GM19238 (cell line): ENCODE data around the gene SUOX.
"Not testable (repeated sequence)": the region's sequence is repeated elsewhere in the genome, so short reads cannot be mapped to it uniquely, and the experiment has no call there.

ENCODE experiments used
- DNase-seq: peaks from one replicate; pipeline ENCODE4 v3.0.0; 2011; ENCODE audit warnings: low spot score; ENCODE audit not compliant: insufficient read length

The SUOX gene

DNA sequence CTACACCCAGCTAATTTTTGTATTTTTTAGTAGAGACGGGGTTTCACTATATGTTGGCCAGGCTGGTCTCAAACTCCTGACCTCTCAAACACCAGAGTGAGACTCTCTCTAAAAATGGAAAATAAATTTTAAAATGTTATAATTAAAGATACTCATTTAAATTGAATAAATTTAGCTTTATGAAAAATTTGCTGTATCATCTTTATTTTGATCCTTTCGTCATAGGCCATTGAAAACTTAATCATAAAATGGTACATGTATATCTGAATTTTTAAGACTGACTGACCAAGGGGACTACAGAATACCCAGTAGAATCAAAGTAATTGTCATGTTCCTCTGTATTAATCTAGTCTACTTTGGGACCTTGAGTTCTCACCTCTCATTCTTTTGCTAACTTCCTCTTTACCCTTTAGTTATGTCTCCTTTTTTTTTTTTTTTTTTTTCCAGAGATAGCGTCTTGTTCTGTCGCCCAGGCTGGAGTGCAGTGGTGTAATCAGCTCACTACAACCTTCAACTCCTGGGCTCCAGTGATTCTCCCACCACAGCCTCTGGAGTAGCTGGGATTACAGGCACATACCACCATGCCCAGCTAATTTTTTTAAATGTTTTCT is 13.7 kb upstream of the SUOX start:
- no peak for DNase-seq

DNA sequence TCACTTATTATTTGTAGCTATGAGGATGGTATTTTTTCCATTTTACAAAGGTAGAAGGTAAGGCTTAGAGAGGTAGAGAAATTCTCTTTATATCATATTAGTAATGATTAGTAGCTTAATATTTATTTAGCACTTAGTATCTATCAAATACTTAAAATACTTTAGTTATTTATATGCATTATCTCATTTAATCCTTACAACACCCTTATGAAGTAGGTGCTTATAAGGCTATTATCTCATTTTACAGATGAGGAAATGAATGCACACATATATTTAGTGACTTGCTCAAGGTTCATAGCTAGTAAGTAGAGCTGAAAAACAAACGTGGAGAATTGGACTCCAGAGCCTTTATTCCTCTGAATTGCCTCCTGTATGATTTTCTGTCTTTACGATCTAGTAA is 12.2 kb upstream of the SUOX start:
- DNase-seq = no peak

DNA sequence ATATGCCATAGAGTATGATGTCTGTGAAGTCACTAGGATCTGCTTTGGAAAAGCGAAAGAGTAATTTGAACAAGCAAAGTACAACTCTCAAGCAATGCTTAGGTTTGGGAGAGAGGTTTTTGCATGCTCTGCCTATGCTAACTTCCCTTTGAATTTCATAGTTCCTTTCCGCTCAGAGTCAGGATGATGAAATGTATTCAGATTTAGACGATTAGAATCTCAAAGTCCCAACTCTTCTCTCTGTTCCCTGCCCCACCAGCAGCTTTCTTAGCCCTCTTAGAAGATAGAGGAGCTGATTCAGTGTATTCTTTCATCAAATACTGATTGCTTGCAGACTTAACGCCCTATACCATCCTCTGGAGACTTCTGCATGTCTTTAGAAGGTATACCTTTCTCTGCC is 11.7 kb upstream of the SUOX start:
- no peak for DNase-seq

GRCh38 chr12:55985976-55986375 is 11.1 kb upstream of the SUOX start:
- not testable (repeated sequence) for DNase-seq

DNA sequence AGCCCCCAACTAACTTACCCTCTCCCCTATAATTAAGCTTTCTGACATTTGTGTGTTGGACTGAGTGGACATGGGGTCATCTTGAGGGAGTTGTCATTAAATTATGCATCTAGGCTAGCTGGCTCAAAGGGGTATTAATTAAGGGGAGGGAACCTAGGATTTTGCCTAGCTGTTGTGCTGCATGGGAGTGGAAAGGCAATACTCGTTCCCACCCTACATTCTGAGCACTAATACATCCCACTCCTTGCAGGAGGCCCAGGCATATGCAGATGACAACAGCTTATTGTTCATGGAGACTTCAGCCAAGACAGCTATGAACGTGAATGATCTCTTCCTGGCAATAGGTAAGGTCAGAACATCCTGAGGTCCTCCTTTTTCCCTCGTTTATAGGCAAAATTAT is 6.0 kb upstream of the SUOX start:
- DNase-seq = no peak

GRCh38 chr12:55993230-55993853 is 3.7 kb upstream of the SUOX start:
- DNase-seq = no peak

- no peak for DNase-seq
These were observed 1.7 kb upstream of the SUOX start for GRCh38 chr12:55995366-55995765.

GRCh38 chr12:55996201-55996714 is 818 bp upstream of the SUOX start:
- peak; percentile 45 for DNase-seq

GRCh38 chr12:55997535-55997859 is 421 bp downstream of the SUOX start:
- no peak for DNase-seq

DNA sequence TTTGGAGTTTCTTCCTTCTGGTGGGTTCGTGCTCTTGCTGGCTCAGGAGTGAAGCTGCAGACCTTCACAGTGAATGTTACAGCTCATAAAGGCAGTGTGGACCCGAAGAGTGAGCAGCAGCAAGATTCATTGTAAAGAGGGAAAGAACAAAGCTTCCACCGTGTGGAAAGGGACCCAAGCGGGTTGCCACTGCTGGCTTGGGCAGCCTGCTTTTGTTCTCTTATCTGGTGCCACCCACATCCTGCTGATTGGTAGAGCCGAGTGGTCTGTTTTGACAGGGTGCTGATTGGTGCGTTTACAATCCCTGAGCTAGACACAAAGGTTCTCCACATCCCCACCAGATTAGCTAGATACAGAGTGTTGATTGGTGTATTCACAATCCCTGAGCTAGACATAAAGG is 2.4 kb downstream of the SUOX start:
- DNase-seq = not testable (repeated sequence)

DNA sequence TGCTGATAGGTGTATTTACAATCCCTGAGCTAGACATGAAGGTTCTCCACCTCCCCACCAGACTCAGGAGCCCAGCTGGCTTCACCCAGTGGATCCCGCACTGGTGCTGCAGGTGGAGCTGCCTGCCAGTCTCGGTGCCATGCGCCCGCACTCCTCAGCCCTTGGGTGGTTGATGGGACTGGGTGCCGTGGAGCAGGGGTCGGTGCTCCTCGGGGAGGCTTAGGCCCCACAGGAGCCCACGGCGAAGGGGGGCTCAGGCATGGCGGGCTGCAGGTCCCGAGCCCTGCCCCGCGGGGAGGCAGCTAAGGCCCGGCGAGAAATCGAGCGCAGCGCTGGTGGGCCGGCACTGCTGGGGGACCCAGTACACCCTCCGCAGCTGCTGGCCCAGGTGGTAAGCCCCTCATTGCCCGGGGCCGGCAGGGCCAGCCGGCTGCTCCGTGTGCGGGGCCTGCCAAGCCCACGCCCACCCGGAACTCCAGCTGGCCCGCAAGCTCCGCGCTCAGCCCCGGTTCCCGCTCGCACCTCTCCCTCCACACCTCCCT is 3.0 kb downstream of the SUOX start:
- DNase-seq = not testable (repeated sequence)

GRCh38 chr12:56001487-56002100 is 4.5 kb downstream of the SUOX start:
- DNase-seq = no peak

GRCh38 chr12:56003376-56003775 is 6.3 kb downstream of the SUOX start:
- not testable (repeated sequence) for DNase-seq

GRCh38 chr12:56004211-56004610 is 7.1 kb downstream of the SUOX start:
- no peak for DNase-seq

DNA sequence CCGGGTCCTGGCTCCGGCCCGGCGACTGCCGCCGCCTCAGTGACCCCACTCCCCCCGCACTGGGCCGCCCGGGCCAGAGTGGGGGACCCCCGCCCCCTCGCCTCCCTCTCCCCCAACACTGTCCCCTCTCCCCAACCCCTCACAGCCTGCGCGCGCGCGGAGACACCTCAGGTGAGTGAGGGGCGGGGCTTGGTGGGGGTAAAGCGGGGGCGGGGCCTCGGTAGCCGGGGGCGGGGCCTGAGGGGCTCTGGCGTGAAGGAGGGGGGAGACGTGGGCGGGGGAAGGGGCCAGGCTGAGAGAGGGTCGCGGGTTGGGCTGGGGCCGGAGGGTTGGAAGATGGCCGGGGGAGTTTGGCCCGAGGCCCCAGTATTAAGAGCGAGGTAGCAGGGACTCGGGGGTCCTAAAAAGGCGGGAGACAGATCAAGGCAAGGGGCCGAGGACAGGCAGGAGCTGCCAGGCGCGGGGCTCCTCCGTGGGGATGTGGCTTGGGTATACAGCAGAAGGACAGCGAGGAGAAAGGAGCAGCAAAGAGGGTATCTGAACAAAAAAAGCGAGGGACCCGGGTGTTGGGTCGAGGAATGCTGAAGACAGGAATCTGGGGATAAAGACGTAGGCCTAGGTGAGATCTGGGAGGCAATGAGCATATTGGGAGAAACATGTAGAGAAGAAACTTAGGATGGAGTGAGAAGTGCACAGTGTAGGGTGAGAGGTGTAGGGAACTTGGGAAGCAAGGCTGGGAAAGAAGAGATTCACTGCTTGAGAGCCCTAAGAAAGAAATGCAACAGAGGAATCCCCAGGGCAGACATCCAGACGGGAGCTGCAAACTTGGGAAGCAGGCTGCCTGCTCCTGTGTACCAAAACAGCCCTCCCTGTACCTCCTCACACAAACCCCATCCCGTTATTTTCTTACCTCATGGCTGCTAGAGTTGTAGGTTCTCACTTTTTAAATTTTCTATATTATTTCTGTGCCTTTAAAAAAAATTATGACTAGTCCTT is 10.8 kb downstream of the SUOX start:
- peak; percentile 81 for DNase-seq

GRCh38 chr12:56010111-56010570 is 13.1 kb downstream of the SUOX start:
- DNase-seq = no peak

DNA sequence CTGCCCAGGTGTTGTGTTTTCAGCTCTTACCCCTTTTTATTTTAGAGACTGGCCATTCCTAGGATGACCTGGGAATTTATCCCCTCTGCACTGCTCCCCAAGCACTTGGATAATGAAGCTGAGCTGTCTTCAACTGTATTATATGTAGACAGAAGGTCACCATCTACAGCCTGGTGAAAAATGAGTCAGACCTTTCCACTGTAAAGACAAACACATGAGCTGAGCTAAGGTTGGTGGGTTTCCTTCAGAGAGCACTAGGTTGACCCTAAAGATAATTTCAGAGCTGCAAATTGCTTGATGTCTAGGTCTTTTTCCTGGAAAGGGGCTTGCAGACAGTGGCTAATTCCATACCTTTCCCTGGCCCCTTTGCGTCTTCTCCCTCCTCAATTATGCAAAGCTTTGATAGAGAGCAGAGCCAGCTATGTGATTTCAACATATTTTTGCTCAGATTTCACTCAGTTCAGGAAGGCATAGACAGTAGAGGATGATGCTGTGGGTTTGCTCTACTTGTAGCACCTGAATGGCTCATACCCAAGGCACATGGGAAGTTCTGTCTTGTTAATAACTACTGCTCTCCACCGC is 14.5 kb downstream of the SUOX start:
- no peak for DNase-seq

DNA sequence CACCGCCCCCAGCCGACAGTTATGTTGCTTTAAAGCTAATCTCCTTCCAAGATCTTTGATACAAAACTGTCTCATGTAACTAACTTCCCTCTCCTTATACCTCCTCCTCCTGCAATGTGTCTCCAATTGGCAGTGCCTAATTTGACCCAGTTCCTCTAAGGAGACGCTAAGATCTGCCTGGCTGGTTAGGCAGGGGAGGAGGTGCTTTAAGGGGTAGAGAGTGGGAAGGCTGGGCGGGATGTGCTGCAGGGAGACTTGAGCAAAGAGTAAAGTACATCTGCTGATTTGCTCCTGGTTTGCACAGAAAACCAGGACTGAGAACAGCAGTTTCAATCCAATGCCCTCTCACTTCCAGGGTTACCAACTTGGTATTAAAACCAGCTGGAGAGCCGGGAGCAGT is 16.4 kb downstream of the SUOX start:
- DNase-seq = no peak

GRCh38 chr12:56014205-56014604 is 17.1 kb downstream of the SUOX start:
- no peak for DNase-seq

- no peak for DNase-seq
These were observed 20.1 kb downstream of the SUOX start for GRCh38 chr12:56017181-56017580.

- no peak for DNase-seq
These were observed 21.3 kb downstream of the SUOX start for GRCh38 chr12:56018356-56018755.
